Activated naive CD4-positive, alpha-beta T cell treated with anti-CD3 and anti-CD28 coated beads, Interleukin-2, amount 10 ng/mL, durations not matched to agents 7 days and 5 days (primary cell): ENCODE data around the gene CSF1.
"Not testable (repeated sequence)": the region's sequence is repeated elsewhere in the genome, so short reads cannot be mapped to it uniquely, and the experiment has no call there.

Source experiments
- CTCF ChIA-PET: fragments of 350-600 bp; sonication (Branson Sonifier 250); formaldehyde crosslinking; loops from one replicate; lab custom pipeline; 2021; ENCODE audit warnings: antibody characterized with exemption; lab: Charles Lee
- DNase-seq: peaks from one replicate; pipeline ENCODE4 v3.0.0-alpha.2; 2020
- H3K27ac Mint-ChIP-seq: one replicate; pipeline ENCODE4 v1.8.0; 2021; ENCODE audit warnings: mild to moderate bottlenecking, moderate library complexity, mixed read lengths
- H3K27me3 Mint-ChIP-seq: one replicate; pipeline ENCODE4 v1.8.0; 2021; ENCODE audit warnings: mild to moderate bottlenecking, mixed read lengths
- H3K36me3 Mint-ChIP-seq: one replicate; pipeline ENCODE4 v1.8.0; 2021; ENCODE audit warnings: mixed read lengths
- H3K4me1 Mint-ChIP-seq: one replicate; pipeline ENCODE4 v1.8.0; 2021; ENCODE audit warnings: mixed read lengths
- H3K4me3 Mint-ChIP-seq: one replicate; pipeline ENCODE4 v1.8.0; 2021; ENCODE audit warnings: mild to moderate bottlenecking, moderate library complexity, mixed read lengths
- H3K9me3 Mint-ChIP-seq: one replicate; pipeline ENCODE4 v1.8.0; 2021; ENCODE audit warnings: mixed read lengths

The CSF1 gene

DNA sequence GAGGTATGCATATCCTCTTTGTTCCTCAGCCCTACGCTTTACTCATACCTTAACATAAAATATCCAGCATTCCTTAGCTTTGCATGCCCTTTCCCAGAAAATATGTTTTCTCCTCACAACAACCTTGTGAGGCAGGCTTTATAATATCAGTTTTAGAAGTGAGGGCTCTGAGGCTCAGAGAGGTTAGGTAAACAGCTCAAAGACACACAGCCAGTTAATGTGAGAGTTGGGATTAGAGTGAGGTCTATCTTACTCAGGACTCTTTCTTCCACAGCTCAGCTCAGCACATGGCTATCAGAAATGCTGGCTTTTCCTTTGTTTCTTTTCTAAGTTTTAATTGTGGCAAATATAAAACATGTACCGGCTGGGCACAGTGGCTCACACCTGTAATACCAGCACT is 27.9 kb downstream of the CSF1 start:
- Mint-ChIP-seq H3K27ac (no peak overlapping the region), H3K36me3 (peaks cover 2% of the 10 kb centered on the region), H3K27me3 (peaks cover 43% of the 10 kb centered on the region), H3K4me1 (peaks cover 7% of the 10 kb centered on the region), H3K4me3 (no peak overlapping the region), H3K9me3 (peaks cover 15% of the 10 kb centered on the region)
- DNase-seq = no peak
- CTCF ChIA-PET = no interaction called here

DNA sequence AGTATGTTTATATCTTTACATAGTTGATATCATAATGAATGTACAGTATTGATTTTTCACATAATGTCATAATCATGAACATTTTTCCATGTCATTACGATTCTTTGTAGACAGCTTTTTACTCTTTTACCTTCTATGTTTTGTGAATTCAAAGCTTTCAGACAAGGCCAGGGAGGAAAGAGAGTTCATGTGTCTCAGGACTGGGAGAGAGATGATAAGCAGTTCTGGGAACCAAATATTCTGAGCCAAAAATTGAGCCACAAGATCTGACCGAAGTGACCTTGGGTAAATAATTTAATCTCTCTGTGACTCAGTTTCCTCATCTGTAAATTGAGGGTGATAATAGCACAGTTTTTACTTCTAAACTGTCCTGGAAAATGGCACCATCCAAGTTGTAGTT is 31.8 kb downstream of the CSF1 start:
- CTCF ChIA-PET = interaction anchor here (1.0 to 1.5 kb wide), 2 partner anchors 165 to 167 kb away, joined by 3 to 4 read pairs; no protein-coding TSS in a partner anchor
- H3K9me3 Mint-ChIP-seq = peaks cover 8% of the 10 kb centered on the region

DNA sequence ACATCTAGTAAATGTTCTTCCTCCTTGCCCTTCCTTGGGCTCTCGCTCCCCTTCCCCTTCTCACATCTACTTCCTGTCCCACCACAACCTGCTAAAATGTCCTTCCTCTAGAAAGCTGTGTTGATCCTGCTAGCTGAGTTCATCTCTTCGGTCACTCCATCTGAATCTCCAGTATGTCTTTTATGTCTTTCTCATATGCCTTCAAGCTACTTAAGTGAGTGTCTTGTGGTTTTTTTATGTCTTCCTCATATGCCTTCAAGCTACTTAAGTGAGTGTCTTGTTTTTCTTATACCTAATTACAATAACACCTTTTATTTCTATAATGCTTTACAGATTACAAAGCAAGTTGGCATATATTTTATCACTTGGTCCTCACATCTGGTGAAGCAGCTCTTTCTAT is 33.9 kb downstream of the CSF1 start:
- H3K36me3 Mint-ChIP-seq = no peaks in the 10 kb centered on the region
- H3K27ac Mint-ChIP-seq = no peak overlapping the region
- H3K4me1 Mint-ChIP-seq = peaks cover 4% of the 10 kb centered on the region
- CTCF ChIA-PET = no interaction called here
- H3K9me3 Mint-ChIP-seq = peaks cover 2% of the 10 kb centered on the region
- peaks cover 18% of the 10 kb centered on the region for H3K27me3 Mint-ChIP-seq
- no peak for DNase-seq
- no peak overlapping the region for H3K4me3 Mint-ChIP-seq

More for the DNA sequence above, 31.8 kb downstream of the CSF1 start:
- H3K27ac Mint-ChIP-seq = no peak overlapping the region
- no peak for DNase-seq
- H3K36me3 Mint-ChIP-seq = no peaks in the 10 kb centered on the region
- H3K4me1 Mint-ChIP-seq = peaks cover 4% of the 10 kb centered on the region
- peaks cover 23% of the 10 kb centered on the region for H3K27me3 Mint-ChIP-seq
- no peak overlapping the region for H3K4me3 Mint-ChIP-seq

DNA sequence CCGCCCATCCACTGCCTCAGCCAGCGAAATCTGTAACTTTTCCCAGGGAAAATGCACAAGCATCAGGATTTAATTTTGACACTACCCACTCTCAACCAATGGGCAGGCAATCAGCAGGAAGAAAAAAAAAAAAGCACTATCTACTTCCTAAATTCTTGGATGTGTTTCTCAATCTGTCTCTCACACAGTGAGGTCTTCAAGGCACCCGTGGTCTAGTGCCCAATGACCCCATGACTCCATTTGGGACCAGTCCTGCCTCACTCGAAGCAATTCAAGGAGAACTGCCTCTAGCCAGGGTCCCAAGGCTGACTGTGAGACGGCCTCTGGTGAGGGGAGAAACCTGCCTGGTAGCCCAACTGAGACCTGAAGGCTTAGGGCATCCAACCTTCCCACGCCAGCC is 35.9 kb downstream of the CSF1 start:
- Mint-ChIP-seq H3K27ac (no peak overlapping the region), H3K27me3 (peaks cover 12% of the 10 kb centered on the region), H3K4me3 (no peak overlapping the region), H3K36me3 (no peaks in the 10 kb centered on the region), H3K4me1 (peaks cover 4% of the 10 kb centered on the region), H3K9me3 (peaks cover 2% of the 10 kb centered on the region)
- no peak for DNase-seq
- CTCF ChIA-PET = interaction anchor here (1.0 kb wide), 1 partner anchor 306 kb away, joined by 3 read pairs; no protein-coding TSS in a partner anchor

DNA sequence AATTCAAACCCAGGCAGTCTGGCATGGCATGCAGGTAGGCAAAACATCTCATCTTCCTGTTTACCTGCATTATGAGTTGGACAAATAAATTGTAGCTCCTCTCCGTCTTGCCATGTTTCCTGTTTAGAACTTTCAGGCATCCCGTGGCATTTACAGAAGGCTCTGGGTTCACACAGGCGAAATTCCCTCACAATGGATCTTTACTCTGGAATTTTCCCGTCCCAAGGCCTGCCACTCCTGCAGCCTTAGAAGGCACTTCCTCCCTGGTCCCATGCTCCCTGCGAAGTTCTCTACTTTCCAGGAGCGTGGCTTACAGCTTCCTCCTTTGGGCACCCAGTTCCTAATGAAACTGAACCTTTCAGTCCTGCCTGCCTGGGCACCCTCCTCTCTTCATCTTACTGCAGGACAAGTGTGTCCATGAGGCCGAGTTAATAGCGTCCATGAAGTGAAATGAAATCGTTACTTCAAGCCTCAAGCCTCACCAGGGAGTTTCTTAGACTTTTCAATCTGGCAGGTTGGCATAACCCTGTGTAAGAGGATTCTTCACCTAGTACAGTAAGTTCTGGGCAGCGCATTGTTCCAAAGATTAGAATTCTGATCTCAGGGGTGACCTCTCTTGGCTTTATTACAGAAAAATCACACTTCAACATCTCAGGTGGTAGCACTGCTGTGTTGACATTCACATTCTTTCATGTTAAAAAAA is 37.1 kb downstream of the CSF1 start:
- Mint-ChIP-seq H3K4me1 (peaks cover 4% of the 10 kb centered on the region), H3K27ac (no peak overlapping the region), H3K4me3 (no peak overlapping the region), H3K9me3 (peaks cover 2% of the 10 kb centered on the region), H3K36me3 (no peaks in the 10 kb centered on the region), H3K27me3 (peaks cover 12% of the 10 kb centered on the region)
- CTCF ChIA-PET = interaction anchor here (1.0 kb wide), 1 partner anchor 176 kb away, joined by 3 read pairs; no protein-coding TSS in a partner anchor
- no peak for DNase-seq

DNA sequence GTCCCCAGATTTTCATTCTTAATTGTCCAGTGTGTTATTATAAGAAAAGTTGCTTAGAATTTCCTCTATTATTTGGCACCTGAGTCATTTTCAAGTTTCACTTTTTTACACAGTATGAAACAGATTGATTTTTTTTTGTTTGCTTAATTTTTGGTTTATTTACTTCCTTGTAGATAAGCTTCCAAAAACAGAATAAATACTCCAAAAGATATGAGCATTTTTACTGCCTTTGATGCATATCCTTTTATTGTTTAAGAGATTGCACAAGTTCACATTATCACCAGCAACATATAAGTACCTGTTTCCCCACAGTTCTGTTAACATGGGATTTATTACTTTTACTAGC is 37.6 kb downstream of the CSF1 start:
- CTCF ChIA-PET = interaction anchor here (1.0 kb wide), 1 partner anchor 177 kb away, joined by 3 read pairs; no protein-coding TSS in a partner anchor
- peaks cover 2% of the 10 kb centered on the region for H3K9me3 Mint-ChIP-seq
- no peak overlapping the region for H3K4me3 Mint-ChIP-seq
- H3K27ac Mint-ChIP-seq = no peak overlapping the region
- no peaks in the 10 kb centered on the region for H3K36me3 Mint-ChIP-seq
- H3K27me3 Mint-ChIP-seq = peaks cover 12% of the 10 kb centered on the region
- no peak for DNase-seq
- peaks cover 4% of the 10 kb centered on the region for H3K4me1 Mint-ChIP-seq

DNA sequence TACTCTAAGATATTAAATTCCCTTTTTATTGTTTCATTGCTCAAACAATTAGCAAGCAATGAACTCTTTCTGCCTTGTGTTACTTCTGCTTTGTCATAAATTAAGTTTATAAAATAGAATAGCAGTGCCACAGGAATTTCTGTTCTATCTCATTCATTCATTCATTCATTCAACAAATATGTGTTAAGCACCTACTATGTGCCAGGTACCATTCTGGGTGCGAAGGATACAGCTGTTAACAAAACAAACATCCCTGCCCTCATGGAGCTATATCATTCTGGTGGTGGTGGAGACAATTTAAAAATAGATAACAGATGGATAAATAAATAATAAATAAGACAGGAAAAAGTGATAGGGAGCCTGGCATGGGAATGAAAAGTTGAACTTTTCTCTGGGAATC is 39.4 kb downstream of the CSF1 start:
- CTCF ChIA-PET = interaction anchor here (0.9 kb wide), 1 partner anchor 9 kb away, joined by 3 read pairs; no protein-coding TSS in a partner anchor
- no peak overlapping the region for H3K4me3 Mint-ChIP-seq
- no peak overlapping the region for H3K27ac Mint-ChIP-seq
- H3K27me3 Mint-ChIP-seq = peaks cover 11% of the 10 kb centered on the region
- H3K4me1 Mint-ChIP-seq = no peaks in the 10 kb centered on the region
- no peak for DNase-seq
- peaks cover 1% of the 10 kb centered on the region for H3K9me3 Mint-ChIP-seq
- H3K36me3 Mint-ChIP-seq = no peaks in the 10 kb centered on the region

DNA sequence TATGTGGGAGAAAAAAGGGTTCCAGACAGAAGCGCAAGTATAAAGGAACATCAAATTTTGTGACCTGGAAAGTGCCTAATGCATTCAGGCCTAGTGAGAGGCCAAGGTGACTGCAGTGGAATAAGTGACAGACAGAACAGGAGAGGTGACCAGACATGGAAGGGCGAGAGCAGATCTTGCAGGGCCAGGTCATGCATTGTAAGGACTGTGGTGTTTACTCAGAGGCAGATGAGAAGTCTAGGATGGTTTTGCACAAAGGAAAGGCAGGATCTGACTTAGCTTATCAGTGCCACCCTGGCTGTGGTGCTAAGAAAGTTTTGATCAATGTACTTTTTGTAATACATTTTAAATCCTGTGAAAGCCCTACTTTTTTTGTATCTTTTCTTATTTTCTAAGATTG is 39.9 kb downstream of the CSF1 start:
- CTCF ChIA-PET = interaction anchor here (0.9 kb wide), 1 partner anchor 9 kb away, joined by 3 read pairs; no protein-coding TSS in a partner anchor
- Mint-ChIP-seq H3K9me3 (no peaks in the 10 kb centered on the region), H3K4me3 (no peak overlapping the region), H3K36me3 (no peaks in the 10 kb centered on the region), H3K4me1 (no peaks in the 10 kb centered on the region), H3K27ac (no peak overlapping the region), H3K27me3 (peaks cover 14% of the 10 kb centered on the region)
- DNase-seq = no peak

DNA sequence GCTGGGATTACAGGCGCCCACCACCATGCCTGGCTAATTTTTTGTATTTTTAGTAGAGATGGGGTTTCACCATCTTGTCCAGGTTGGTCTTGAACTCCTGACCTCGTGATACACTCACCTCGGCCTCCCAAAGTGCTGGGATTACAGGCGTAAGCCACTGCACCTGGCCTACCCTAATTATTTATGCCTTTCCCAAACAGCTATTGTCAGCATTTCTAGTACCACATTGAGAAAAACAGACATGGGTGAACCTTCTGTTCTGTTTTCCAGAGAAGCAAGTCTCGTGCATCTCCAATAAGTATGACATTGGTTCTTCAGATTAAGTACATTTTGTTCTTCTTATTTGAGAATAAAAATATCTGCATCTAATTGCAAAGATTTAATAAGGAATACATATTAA is 40.9 kb downstream of the CSF1 start:
- not testable (repeated sequence) for H3K4me3 Mint-ChIP-seq, H3K27ac Mint-ChIP-seq, DNase-seq, H3K4me1 Mint-ChIP-seq, H3K36me3 Mint-ChIP-seq, H3K9me3 Mint-ChIP-seq
- peaks cover 12% of the 10 kb centered on the region for H3K27me3 Mint-ChIP-seq
- CTCF ChIA-PET = interaction anchor here (1.6 kb wide), 1 partner anchor 174 kb away, joined by 4 read pairs; no protein-coding TSS in a partner anchor

DNA sequence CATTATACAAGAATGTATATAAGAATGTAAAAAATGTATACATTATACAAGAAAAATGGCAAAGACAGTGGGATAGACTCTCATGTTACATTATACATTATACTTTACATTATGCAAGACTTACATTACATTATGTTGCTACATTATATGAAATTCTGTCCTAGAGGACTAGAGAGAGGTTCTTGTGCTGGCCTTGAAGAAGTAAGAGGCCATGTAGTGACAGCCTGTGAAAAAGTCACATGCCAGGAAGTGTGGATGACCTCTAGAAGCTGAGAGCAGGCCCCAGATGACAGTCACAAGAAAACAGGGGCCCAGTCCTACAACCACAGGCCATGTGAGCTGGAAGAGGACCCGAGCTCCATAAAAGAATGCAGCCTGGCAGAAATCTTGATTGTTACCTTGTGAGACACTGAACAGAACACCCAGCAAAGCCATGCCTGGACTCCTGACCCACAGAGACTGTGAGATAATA is 43.4 kb downstream of the CSF1 start:
- Mint-ChIP-seq H3K4me1 (no peaks in the 10 kb centered on the region), H3K9me3 (no peaks in the 10 kb centered on the region), H3K27ac (no peak overlapping the region), H3K4me3 (no peak overlapping the region), H3K36me3 (no peaks in the 10 kb centered on the region), H3K27me3 (peaks cover 15% of the 10 kb centered on the region)
- CTCF ChIA-PET = no interaction called here
- DNase-seq = no peak

DNA sequence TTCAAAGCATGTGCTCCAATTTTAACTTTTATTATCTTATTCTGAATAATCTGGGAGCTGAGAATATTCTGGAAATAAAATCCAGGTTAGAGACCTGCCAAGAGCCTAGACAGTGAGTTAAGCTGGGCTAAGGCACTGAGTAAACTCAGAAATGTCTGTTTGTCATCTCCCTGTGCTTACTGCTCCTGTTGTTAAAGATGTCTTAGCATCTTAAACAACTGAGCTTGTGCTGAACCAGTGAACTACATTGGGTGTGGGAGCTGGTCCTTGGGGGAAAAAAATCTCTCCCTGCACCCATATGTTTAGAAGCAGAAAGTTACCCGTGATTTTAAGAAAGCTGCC is 49.0 kb downstream of the CSF1 start:
- Mint-ChIP-seq H3K9me3 (no peaks in the 10 kb centered on the region), H3K27ac (no peak overlapping the region), H3K36me3 (no peaks in the 10 kb centered on the region), H3K4me1 (no peaks in the 10 kb centered on the region), H3K4me3 (no peak overlapping the region), H3K27me3 (peaks cover 22% of the 10 kb centered on the region)
- CTCF ChIA-PET = interaction anchor here (1.2 to 1.4 kb wide), 3 partner anchors 9 to 169 kb away, joined by 3 to 5 read pairs (median 4); no protein-coding TSS in a partner anchor
- DNase-seq = no peak

DNA sequence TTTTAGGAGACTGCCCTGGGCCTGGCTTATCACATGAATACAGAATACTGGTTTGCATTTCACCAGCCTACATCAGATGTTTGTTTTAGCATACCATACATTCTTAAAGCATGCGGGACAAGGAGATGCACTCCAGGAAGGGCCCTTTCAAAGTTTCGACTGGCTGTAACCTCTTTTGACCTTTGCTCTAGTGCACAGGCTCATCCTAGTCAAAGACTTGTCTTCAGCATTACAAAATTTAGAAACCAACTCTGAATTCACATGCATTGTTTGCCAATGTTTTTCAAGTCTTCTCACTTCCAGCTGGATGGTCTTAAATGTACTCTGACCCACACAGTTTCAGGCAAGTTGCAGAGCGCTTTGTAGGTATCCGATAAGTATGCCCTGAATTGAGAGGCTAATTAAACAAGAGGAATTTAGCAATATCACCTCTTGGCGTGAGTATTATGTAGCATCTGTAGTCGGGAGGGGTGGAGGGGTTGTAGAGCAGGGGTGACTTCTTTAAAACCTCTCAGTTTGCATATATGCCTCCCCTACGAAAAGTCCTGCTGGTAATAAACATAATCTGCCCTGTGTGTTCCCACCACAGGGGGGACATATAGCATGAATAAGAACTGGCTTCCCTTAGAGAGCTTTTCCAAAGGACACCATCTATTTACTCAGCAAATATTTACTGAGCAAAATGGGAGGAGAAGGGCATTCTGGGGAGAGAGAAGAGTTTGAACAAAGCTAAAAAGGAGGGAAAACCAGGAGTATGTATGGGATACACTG is 49.5 kb downstream of the CSF1 start:
- CTCF ChIA-PET = interaction anchor here (1.2 to 1.4 kb wide), 3 partner anchors 10 to 169 kb away, joined by 3 to 5 read pairs (median 3); no protein-coding TSS in a partner anchor
- no peaks in the 10 kb centered on the region for H3K36me3 Mint-ChIP-seq
- H3K27ac Mint-ChIP-seq = no peak overlapping the region
- no peak overlapping the region for H3K4me3 Mint-ChIP-seq
- DNase-seq = no peak
- no peaks in the 10 kb centered on the region for H3K4me1 Mint-ChIP-seq
- H3K27me3 Mint-ChIP-seq = peaks cover 22% of the 10 kb centered on the region
- no peaks in the 10 kb centered on the region for H3K9me3 Mint-ChIP-seq

DNA sequence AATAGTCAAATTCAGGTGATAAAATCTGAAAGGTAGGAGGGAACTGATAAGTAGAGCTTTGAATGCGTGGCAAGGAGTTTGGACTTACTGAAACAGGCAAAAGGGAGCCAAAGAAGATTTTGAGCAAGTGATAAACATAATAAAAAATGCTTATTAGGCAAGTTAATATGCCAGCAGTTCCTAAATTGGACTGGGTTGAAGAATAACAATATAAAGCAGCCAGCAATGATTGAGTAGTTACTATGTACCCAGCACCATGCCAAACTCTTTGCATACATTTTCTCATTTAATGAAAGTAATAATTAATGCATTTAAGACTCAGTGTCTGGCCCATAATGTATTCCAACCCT is 50.1 kb downstream of the CSF1 start:
- H3K27ac Mint-ChIP-seq = no peak overlapping the region
- no peaks in the 10 kb centered on the region for H3K36me3 Mint-ChIP-seq
- H3K4me1 Mint-ChIP-seq = no peaks in the 10 kb centered on the region
- H3K9me3 Mint-ChIP-seq = no peaks in the 10 kb centered on the region
- H3K27me3 Mint-ChIP-seq = peaks cover 17% of the 10 kb centered on the region
- CTCF ChIA-PET = interaction anchor here (1.2 kb wide), 1 partner anchor 170 kb away, joined by 3 read pairs; no protein-coding TSS in a partner anchor
- H3K4me3 Mint-ChIP-seq = no peak overlapping the region
- DNase-seq = no peak

DNA sequence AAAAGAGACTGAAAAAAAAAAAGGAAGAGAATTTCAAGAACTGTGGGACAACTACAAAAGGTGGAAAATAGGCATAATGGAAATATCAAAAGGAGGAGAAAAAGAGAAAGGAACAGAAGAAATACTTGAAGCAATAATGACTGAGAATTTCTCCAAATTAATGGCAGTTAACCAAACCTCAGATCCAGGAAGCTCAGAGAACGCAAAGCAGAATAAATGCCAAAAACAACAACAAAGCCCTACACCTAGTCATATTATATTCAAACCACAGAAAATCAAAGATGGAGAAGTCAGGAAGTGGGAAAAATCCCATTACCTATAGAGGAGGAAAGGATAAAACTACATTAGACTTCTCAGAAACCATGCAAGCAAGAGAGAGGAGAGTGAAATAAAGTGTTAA is 53.2 kb downstream of the CSF1 start:
- no peak for DNase-seq
- H3K36me3 Mint-ChIP-seq = no peaks in the 10 kb centered on the region
- CTCF ChIA-PET = interaction anchor here (3.0 kb wide), 1 partner anchor 20 kb away, joined by 8 read pairs; the partner anchor contains the start of gene AHCYL1
- H3K27me3 Mint-ChIP-seq = peaks cover 16% of the 10 kb centered on the region
- no peaks in the 10 kb centered on the region for H3K4me1 Mint-ChIP-seq
- no peak overlapping the region for H3K4me3 Mint-ChIP-seq
- H3K27ac Mint-ChIP-seq = no peak overlapping the region
- H3K9me3 Mint-ChIP-seq = no peaks in the 10 kb centered on the region
